Measurements from ENCODE around the gene C12orf42.

C12orf42 gene

DNA sequence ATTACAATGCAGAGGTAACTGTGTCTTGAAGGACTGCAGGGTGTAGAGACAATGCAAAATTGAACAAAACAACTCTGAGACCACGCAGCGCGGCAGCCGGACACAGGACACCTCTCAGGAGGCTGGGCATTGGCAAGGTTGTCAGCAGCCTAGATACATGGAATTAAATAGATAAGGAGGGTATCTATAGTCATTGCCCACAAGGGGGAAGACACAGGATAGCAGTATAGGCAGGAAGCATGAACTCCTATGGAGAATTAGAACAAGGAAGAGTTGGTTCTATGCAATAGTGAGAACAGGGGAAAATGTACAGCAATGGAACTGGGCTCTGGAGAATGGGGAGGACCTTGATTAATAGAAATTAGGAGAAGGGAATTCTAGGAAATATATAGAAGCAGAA is 164.1 kb downstream of the C12orf42 start:
- no peak for DNase-seq

DNA sequence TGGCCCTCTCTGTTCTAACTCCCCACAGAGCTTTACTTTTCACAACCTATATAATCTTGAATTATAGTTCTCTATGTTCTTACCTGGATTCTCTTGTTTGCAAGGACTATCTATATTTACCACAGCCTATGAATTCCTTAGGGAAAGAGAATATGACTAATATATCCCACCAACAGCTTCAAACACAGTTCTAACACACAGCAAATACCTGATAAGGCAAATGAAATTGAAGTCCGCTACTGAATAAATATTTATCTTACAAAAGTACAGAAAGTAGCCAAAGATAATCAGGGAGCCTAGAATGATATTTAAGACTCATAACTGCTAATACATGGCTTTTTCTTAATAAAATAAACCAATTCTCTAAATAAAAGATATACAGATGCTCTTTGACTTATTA is 165.1 kb downstream of the C12orf42 start:
- no peak for DNase-seq

DNA sequence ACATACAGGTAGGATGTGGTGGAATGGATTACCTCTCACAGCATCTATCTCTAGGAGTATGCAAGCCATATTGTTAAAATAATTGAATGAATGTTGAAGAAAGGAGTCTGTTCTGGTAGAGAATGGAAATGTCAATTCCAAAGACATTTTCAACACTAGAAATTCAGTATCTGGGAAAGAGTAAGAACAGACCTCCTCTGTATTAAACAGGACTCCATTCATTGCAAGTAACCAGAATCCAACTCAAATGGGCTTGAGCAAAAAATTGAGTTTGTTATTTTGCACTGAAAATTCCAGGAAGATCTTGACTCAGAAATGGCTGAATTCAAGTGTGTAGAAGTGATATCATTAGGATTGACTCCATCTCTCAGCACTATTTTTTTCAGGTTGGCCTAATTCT is 168.1 kb downstream of the C12orf42 start:
- no peak for DNase-seq

DNA sequence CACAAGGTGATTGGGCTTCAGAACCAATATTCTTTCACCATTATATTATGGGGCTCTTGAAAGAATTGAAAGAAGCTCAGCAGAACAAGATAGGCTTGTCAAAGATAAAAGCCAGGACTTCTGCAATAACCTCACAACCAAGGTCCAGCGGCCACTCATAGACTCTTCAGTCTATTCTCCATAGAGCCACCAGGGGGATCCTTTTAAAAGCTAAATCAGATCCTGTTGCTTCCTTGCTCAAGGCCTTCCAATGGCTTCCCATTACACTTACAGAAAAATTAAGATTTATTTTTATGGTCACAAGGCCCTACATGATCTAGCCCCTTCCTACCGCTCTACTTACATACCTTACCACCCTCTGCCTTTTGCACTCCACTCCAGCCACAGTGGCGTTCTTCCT is 169.6 kb downstream of the C12orf42 start:
- no peak for DNase-seq

DNA sequence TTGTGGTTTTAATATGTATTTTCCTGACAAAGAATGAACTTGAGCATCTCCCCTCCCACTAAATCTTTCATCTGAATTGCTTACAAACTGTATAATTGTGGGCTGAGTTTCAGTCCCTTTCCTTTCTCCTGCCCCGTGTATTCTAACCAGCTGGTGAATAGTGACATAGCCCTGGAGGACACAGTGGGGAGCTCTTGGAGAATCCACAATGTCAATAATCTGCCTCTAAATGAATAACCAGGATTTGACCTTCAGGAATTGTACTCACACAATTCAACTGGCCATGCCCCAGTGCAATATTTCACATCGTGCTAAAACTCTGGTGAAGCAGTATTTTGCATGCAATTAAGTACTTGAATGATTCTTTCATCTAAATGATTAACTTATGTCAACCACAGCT is 177.2 kb downstream of the C12orf42 start:
- no peak for DNase-seq

DNA sequence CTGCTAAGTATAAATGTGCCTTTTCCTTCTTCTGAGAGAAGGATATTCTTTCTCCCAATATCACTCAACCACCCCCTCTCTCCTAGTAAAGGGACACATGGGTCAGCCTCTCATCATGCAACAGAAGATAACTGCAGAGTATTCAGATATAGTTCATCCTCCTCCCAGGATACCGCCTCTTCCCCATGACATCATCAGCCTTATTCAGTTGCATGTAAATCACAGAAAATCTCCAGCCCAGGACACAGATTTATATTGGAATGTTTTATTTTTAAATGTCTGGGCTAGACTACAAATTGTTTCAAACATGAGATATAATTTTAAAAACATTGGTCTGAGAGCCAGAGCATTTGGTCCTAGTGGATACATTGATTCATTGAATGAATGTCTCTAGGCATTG is 178.5 kb downstream of the C12orf42 start:
- no peak for DNase-seq

DNA sequence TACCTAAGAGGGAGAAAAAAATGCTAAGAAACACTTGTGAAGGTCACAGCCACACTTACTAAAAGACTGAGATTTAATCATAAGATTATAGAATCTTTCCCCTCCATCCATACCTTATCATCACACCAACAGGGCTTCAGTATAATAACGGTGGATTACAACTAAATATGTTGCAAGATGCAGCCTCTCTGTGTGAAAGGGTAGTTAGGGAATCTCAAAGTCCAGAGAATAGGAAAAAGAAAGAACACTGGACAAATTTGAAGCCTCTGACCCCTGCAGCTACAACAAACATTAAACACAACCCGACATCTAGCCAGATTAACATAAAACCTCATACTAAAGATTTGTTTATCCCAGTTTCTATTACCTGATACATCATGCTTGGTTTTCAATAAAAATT is 181.0 kb downstream of the C12orf42 start:
- DNase-seq, result no peak

DNA sequence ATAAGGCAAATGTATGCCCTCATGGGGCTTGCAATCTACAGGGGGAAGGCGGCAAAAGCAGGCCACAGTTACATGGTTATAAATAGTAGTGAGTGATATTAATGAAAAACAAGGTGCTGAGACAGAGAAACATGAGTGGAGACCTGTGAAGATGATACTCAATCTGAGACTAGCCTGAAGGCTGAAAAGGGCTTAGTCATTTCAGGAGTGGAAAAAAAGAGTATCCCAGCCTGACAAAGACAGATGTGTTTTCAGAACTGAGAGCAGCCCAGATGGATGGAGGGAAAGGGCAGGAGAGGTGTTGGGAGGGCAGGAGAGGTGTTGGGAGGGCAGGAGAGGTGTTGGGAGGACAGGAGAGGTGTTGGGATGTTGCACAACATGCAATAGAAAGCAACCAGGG is 181.9 kb downstream of the C12orf42 start:
- no peak for DNase-seq

DNA sequence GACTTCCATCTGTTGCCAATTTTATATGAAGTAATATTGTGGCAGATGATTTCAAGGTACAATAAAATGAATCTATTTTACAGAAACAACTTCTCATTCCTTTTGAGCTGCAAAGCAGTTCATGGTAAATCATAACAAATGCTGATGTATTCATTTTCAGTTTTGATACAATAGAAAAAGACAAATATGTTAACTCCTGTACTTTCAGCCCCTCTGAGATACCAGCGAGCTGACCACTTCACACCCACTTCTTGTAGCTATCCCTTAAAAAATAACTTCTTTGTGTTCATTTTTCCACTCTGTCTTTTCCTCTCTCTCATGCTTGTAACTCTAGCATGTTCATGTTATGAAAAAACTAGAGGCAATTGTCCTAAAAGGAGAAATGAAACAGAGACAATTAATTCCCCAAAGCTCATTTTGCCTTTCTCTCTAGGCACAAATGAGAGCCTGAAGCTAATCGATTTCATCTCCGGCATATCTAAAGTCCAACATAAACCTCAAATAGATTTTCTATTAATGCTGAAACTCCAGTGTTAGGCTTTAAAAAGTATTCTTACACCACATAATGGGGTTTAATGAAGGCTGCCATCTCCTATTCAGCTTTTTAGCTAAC is 182.9 kb downstream of the C12orf42 start:
- no peak for DNase-seq

DNA sequence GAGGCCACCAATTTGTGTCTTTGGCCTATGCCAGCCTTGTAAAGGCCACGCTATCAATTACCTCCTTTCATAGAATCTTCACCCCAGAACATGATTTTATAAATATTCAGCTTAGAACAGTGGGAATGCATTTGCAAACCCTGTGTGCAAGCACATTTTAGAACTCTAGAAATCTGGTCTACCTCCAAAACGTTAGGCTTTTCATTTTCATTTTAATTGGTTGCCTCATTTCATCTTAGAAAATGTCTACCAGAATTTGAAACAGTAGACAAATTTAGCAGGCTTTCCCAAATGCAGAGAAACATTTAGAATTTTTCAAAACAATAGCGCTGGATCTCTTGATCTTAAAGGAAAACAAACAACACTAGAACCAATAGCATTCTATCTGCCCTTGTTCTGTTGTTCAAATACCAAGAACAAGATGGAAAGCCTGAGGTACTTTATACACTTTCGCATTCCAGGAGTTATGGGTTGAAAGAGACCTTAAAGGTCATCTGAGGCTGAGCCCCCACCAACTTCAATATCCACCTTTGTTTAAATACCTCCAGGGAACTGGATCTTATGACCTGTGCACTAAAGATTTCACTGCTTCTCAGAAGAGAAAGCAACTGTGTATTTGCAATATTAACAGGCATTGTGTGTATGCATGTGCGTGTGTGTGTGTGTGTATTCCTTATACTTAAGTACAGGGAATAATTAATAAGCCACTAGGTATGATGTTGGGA is 185.1 kb downstream of the C12orf42 start:
- DNase-seq, result no peak

DNA sequence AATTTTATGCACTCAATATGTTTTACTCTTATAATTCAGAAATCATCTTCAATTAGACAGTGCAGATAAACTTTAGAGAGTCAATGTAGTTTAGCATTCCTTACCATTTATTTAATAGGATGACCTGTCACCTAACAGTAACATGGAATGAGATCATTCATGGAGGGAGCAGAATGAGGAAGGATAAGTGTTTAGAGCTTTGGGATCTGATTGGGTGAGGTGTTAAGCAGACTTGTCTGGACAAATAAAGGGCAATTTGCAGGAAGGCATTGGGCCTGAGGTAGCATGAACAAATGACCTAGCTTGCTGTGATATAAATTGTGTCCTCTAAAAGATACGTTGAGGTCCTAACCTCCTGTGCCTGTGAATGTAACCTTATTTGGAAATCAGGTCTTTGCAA is 187.4 kb downstream of the C12orf42 start:
- no peak for DNase-seq

DNA sequence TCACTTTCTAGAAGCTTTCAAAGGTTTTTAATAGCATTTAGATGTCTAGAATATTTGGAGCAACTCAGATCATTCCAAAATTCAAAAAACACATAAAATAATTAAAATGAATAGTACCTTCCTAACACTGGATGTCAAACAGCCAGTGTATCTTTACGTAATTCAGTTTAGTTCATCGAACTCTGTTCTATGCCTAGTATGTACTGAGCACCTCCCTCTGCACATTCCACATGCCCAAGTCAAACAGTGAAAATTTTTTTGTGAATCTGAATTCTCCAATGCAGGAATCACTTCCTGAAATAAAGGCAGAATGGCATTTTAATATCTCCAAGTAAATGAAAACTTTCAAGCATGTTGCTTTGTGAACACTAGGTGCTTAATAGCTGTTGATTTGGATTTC is 192.3 kb downstream of the C12orf42 start:
- DNase-seq, result no peak

DNA sequence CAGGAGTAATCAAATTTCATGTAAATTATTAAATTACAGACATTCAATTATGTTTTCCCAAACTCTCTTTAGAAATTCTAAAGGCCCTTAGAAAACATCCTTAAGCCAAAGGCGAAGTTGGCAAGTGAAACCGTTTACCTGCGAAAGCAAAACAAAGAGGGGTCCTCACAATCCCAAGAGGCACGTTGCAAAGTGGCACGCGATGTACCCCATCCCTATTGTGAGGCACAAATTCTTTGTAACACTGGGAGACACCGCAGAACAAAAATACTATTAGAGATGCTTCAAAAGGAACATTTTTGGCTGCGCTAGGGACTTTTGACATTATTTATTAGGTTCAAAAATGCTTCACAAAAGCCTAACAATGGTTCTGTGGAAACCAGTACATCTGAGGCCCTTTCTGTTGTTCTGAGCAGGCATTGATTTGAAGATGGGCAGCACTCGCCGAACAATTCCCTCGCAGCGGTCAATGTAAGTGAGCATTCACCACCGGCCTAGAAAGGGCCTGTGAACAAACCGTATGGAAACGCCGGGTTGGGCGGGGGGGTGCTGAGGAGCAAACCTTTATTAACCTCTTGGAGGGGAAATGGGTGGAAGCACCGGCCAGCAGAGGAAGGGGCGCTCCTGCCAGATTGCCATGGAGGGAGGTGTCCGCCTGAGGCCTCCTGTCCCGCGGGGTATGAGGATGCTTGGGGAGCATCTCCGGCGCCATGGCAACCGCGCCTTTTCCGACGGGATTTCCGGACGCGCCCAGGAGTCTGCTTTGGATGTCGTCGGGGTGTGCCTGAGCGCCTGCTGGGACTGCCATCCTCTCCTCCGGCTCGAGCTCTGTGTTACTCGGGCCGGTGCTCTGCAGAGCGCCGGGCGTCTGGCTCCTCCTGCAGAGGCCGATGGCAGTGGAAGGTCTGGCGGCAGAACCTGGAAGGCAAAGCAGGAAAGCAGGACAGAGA is 193.9 kb downstream of the C12orf42 start:
- no peak for DNase-seq

DNA sequence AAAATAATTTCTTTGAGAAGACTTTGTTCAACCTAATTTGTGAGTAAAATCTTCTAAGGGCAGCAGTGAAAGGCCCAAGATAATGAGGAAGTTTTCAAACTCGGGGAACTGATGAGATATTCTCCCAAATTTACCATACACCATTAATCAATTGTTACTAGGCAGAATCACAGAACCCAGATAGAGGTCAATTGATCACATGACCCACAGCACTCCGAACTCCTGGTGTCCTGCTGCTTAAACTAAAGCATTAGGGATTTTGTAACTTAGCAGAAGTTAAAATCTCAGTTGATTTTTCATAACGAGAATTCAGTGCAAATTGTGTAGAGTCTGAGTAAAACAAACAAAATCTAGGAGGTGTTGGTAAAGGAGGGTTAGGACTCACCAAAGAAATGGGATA is 207.8 kb downstream of the C12orf42 start:
- DNase-seq, result no peak

DNA sequence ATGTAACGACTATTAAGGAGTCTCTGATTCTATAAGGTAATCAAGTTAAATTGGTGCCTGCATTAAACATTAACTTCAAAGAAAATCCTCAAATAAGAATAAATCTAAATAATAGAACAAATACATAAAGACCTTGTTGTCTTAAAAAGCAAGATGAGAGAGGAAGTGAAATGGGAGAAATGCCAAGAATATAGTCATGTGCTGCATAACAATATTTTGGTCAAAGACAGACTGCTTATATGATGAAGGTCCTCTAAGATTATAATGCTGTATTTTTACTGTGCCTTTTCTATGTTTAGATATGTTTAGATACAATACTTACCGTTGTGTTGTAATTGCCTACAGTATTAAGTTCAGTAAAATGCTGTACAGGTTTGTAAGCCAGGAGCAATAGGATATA is 213.6 kb downstream of the C12orf42 start:
- no peak for DNase-seq

DNA sequence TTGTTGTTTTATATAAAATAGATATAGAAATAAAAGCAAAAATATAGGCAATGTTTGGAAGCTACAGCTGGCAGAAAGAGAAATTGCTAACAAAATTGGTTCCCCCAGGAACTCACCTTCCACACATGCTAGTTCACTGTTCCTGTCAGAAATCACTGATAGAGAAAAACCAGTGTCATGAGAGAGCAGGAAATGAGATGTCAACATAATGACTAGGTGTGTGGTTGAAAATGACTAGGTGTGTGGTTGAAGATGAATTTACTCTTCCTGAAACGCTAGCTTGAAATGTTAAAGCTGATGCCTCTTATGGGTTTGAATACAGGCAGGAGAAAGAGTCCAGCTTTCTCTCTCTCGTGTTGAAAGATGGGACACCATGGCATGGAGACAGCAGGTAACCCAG is 216.3 kb downstream of the C12orf42 start:
- no peak for DNase-seq

DNA sequence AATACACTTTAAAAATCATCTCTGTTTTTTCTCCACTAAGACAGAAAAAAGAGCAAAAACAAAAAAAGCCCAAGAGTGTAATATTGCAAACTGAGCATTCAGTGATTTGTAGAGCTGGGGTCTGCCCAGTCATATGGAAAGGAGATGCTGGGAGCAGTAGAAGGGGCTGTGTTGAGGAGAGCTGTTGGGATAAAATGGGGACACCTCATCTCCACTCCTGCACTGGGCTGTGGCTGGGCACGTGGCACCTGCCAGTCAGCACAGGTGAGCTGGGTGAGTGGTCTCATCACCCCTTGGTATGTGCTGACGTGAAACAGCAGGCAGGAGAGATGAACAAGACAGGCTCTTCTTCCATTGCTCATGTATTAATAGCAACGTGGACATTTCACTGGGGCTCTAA is 217.4 kb downstream of the C12orf42 start:
- DNase-seq, result no peak

DNA sequence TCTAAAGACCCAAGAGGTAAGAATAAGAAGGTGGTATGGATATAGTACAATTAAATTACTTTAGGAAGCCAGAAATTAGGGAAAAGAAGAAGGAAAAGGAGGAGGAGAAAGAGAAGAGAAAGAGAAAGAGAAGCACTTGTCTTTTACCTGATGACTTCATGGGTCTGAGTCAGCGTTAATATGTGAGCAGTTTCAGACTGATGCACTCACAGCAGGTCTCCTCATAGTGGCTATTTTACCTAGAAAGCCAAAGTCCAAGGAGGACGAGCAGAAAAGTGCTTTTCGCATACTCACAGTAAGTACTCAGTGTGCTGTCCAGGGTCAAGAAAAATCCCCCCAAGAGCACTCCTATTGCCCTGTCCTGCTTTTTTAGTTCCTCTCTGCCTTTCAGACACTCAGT is 222.1 kb downstream of the C12orf42 start:
- no peak for DNase-seq

DNA sequence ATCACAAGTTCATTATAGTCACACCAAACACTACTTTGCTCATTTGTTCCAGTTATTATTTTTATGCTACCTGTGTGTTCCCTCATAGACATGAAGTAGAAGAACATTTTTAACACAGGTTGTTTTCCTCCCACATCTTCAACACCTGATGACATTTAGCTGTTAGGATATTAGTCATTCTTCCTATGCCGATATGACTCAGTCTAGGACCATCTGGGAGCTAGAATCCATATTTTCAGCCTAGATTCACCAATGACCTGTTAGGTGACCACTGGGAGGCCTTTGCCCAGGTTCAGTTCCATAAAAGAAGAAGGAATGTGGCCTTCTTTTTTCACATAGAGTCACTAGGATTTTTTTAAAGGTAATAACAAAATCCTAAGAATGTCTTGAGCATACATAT is 222.8 kb downstream of the C12orf42 start:
- DNase-seq, result no peak

DNA sequence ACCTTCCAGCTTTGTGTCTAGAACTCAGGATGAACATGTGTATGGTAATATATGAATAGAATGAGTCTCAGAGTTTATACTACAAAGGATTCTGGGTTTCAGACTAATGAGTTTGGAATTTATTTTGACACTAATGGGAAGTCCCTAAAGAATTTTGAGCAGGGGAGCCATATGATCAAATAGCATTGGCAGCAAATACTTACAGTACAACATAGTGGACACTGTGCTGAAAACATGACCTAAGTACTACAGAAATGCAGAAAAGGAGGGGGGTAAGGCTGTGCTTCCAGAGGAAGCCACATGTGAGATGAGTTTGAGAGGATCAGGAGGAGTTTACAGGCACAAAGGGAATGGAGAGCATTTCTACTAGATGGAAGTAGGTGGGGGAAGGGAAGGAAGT is 225.8 kb downstream of the C12orf42 start:
- no peak for DNase-seq

DNA sequence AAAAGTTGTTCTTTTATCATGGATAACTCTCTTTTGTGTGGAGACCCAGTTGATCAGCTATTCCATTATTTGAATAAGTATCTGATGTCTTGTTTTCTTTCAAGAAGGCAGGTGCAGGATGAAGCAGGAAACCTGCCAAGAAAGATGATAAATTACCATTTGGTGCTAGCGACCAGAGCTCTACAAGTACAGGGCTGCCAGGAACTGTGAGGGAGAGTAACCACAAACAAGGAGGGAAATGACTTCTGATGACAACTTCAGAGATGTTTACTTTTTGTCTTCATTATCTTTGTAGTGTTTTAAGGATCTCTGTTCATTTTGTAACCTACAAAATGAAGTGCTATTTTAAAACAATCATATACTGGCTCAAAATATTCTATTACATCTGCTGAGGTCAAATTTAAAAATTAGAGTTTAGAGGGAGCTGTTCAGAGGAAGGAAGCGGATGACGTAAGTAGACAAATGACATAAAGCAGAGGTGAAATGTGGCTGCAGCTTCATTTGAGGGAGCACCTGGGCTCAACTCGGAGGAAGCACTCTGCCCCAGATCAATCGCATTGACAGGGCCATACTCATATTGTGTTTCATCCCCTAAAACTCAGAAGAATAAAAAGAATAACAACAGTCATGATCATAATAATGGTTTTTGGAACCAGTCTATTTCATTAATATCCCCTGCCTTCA is 226.8 kb downstream of the C12orf42 start:
- DNase-seq, result no peak

DNA sequence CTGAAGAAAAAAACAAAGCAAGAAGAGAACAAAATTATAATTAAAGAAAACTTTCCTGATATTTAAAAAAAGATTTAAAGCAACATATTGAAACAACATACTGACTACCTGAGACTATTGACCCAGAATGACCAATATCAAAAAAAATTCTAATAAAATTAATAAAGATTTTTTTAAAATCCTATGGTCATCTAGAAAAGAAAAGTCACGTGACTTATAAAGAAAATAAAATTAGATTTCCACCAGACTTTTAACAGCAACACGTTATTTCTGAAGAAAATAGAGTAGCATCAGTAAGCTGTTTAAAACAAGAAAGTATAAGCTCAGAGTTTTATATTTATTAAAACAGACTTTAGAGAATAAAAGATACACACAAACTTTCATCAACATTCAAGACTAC is 238.0 kb downstream of the C12orf42 start:
- no peak for DNase-seq

Data from activated effector memory CD4-positive, alpha-beta T cell treated with anti-CD3 and anti-CD28 coated beads, Interleukin-2, amount 50 U/mL, for 16 hours (primary cell).